ENCODE data around the gene HMGXB4. TPM values are rescaled to one million over a fixed set of nuclear protein-coding genes. Genes with fewer than 3 reads are reported as not detected.

Gene HMGXB4
- total and polyA plus RNA-seq, 2 of the 13 experiments (the other 11 are each of a cell fraction or from before 2014, with no cell fraction given), result 13.9 to 16.3 TPM

- TF ChIP-seq CENPT (CRISPR knock-in tag; IDR thresholded peaks at IDR 0.05; ENCODE audit: low read depth), result 0 out of 2 replicates have a peak, but pooled peaks have one; percentile 75
- no peak for TF ChIP-seq ZFP41 (CRISPR knock-in tag; IDR thresholded peaks at IDR 0.05; ENCODE audit: borderline replicate concordance)
- TF ChIP-seq, protein P1, sequence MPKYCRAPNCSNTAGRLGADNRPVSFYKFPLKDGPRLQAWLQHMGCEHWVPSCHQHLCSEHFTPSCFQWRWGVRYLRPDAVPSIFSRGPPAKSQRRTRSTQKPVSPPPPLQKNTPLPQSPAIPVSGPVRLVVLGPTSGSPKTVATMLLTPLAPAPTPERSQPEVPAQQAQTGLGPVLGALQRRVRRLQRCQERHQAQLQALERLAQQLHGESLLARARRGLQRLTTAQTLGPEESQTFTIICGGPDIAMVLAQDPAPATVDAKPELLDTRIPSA (CRISPR knock-in tag; IDR thresholded peaks at IDR 0.05; ENCODE audit: borderline replicate concordance), result no peak
- peak; percentile 94 for TF ChIP-seq ETV5 (CRISPR knock-in tag; IDR thresholded peaks at IDR 0.05; ENCODE audit: borderline replicate concordance)
- TF ChIP-seq PAX8 (CRISPR knock-in tag; IDR thresholded peaks at IDR 0.05; ENCODE audit: borderline replicate concordance), result no peak
- TF ChIP-seq, protein P2, sequence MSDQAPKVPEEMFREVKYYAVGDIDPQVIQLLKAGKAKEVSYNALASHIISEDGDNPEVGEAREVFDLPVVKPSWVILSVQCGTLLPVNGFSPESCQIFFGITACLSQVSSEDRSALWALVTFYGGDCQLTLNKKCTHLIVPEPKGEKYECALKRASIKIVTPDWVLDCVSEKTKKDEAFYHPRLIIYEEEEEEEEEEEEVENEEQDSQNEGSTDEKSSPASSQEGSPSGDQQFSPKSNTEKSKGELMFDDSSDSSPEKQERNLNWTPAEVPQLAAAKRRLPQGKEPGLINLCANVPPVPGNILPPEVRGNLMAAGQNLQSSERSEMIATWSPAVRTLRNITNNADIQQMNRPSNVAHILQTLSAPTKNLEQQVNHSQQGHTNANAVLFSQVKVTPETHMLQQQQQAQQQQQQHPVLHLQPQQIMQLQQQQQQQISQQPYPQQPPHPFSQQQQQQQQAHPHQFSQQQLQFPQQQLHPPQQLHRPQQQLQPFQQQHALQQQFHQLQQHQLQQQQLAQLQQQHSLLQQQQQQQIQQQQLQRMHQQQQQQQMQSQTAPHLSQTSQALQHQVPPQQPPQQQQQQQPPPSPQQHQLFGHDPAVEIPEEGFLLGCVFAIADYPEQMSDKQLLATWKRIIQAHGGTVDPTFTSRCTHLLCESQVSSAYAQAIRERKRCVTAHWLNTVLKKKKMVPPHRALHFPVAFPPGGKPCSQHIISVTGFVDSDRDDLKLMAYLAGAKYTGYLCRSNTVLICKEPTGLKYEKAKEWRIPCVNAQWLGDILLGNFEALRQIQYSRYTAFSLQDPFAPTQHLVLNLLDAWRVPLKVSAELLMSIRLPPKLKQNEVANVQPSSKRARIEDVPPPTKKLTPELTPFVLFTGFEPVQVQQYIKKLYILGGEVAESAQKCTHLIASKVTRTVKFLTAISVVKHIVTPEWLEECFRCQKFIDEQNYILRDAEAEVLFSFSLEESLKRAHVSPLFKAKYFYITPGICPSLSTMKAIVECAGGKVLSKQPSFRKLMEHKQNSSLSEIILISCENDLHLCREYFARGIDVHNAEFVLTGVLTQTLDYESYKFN (CRISPR knock-in tag; conservative IDR thresholded peaks at IDR 0.05), result peak; percentile 99
- peak; percentile 33; the same call in 1 of the 2 replicates for TF ChIP-seq ZNF598 (CRISPR knock-in tag; IDR thresholded peaks at IDR 0.05; ENCODE audit: borderline replicate concordance)
- TF ChIP-seq ZNF567 (CRISPR knock-in tag; IDR thresholded peaks at IDR 0.05; ENCODE audit: borderline replicate concordance), result peak; percentile 74; the same call in 1 of the 2 replicates
- TF ChIP-seq BHLHE40 (IDR thresholded peaks at IDR 0.05; ENCODE audit: low read length), result peak; percentile 86
- TF ChIP-seq, protein P3, sequence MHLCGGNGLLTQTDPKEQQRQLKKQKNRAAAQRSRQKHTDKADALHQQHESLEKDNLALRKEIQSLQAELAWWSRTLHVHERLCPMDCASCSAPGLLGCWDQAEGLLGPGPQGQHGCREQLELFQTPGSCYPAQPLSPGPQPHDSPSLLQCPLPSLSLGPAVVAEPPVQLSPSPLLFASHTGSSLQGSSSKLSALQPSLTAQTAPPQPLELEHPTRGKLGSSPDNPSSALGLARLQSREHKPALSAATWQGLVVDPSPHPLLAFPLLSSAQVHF (CRISPR knock-in tag; IDR thresholded peaks at IDR 0.05), result 0 out of 2 replicates have a peak, but pooled peaks have one; percentile 24
- TF ChIP-seq GLI4 (CRISPR knock-in tag; IDR thresholded peaks at IDR 0.05; ENCODE audit: borderline replicate concordance), result no peak
- peak; percentile 95; the same call in 1 of the 2 replicates for TF ChIP-seq FOXK1 (CRISPR knock-in tag; IDR thresholded peaks at IDR 0.05; ENCODE audit: borderline replicate concordance, low read depth)
- peak; percentile 56 for TF ChIP-seq NFYC (CRISPR knock-in tag; IDR thresholded peaks at IDR 0.05)
- TF ChIP-seq ZIK1 (CRISPR knock-in tag; IDR thresholded peaks at IDR 0.05; ENCODE audit: borderline replicate concordance, low read depth), result peak; percentile 87; the same call in 1 of the 2 replicates
- TF ChIP-seq ELF3 (CRISPR knock-in tag; IDR thresholded peaks at IDR 0.05), result peak; percentile 99
- 0 out of 2 replicates have a peak, but pooled peaks have one; percentile 75 for TF ChIP-seq ZNF616 (CRISPR knock-in tag; IDR thresholded peaks at IDR 0.05; ENCODE audit: low read depth)
- 0 out of 2 replicates have a peak, but pooled peaks have one; percentile 52 for TF ChIP-seq NRL (CRISPR knock-in tag; IDR thresholded peaks at IDR 0.05; ENCODE audit: borderline replicate concordance)
- TF ChIP-seq CCAR2 (optimal IDR thresholded peaks at IDR 0.05; ENCODE audit: low read depth, low read length), result peak; percentile 40
- peak; percentile 69; the same call in 1 of the 2 replicates for TF ChIP-seq NR2F2 (IDR thresholded peaks at IDR 0.05; ENCODE audit: borderline replicate concordance, low read depth)
- peak; percentile 99 for TF ChIP-seq FOXO1 (CRISPR knock-in tag; IDR thresholded peaks at IDR 0.05)
- no peak for TF ChIP-seq MLLT10 (CRISPR knock-in tag; IDR thresholded peaks at IDR 0.05)
- TF ChIP-seq TRAFD1 (CRISPR knock-in tag; IDR thresholded peaks at IDR 0.05; ENCODE audit: borderline replicate concordance), result no peak; the same call in 1 of the 2 replicates
These were observed 71.2 kb downstream of the HMGXB4 start (continued) for GRCh38 chr22:35328472-35328885.

All from HepG2 (cell line).